Gastrocnemius medialis (tissue), 4 donors: ENCODE measurements around the gene ACAD10.

Experiments
- CTCF ChIP-seq, 5 experiments: fragments of 450-650 bp in 3 of 5; fragments of 200-600 bp in 2 of 5; sonication (generic) in 2 of 5; IDR thresholded peaks in 4 of 5; conservative IDR thresholded peaks in 1 of 5; 1 replicate in 4 of 5; 2 replicates in 1 of 5; pipeline ENCODE4 v1.5.1; 2016 to 2019; ENCODE audit warnings: antibody characterized with exemption in 5 of 5, mild to moderate bottlenecking in 3 of 5, moderate library complexity in 3 of 5
- POLR2A ChIP-seq, 2 donors: fragments of 450-650 bp; IDR thresholded peaks; one replicate each; pipeline ENCODE4 v1.6.1; 2017; ENCODE audit warnings: antibody characterized with exemption in 2 of 2, mild to moderate bottlenecking in 2 of 2, moderate library complexity in 2 of 2

- TF ChIP-seq CTCF (IDR thresholded peaks at IDR 0.05 in 4 of 5, conservative IDR thresholded peaks at IDR 0.05 in 1 of 5) (no peak), POLR2A (IDR thresholded peaks at IDR 0.05) (no peak)
Measured at GRCh38 chr12:111699962-111700361, 14.1 kb downstream of the ACAD10 start.
